CD14-positive monocyte (primary cell): ENCODE results near the gene GPR37L1. TPM values are rescaled to one million over a fixed set of nuclear protein-coding genes. Genes with fewer than 3 reads are reported as not detected.

Experiments used
- DNase-seq, 3 donors: peaks; one replicate each; pipeline ENCODE4 v3.0.0-alpha.2; 2011 to 2022
- H2AFZ ChIP-seq: 2 replicates; pipeline ENCODE4 v1.6.0; 2012; ENCODE audit warnings: mild to moderate bottlenecking, low read depth, low read length, inconsistent platforms; ENCODE audit not compliant: insufficient read depth, poor library complexity, severe bottlenecking
- H3K27ac ChIP-seq, 2 donors: 1 replicate in 1 of 2; 2 replicates in 1 of 2; pipeline ENCODE4 v1.5.1; 2012 to 2013; ENCODE audit warnings: low read length in 2 of 2, control low read depth in 1 of 2, inconsistent platforms in 1 of 2, low read depth in 1 of 2, mild to moderate bottlenecking in 1 of 2
- H3K27me3 ChIP-seq, 2 donors: one replicate each; pipeline versions ENCODE4 v1.6.0 to v1.6.1; 2011 to 2013; ENCODE audit warnings: low read length in 2 of 2; ENCODE audit not compliant: control insufficient read depth in 2 of 2, insufficient read depth in 2 of 2
- H3K36me3 ChIP-seq, 2 donors: replicated peaks in 1 of 2; 1 replicate in 1 of 2; 2 replicates in 1 of 2; pipeline versions ENCODE4 v1.5.1 to v1.6.1; 2012 to 2013; ENCODE audit warnings: low read length in 2 of 2, control low read depth in 1 of 2, inconsistent platforms in 1 of 2, mild to moderate bottlenecking in 1 of 2; ENCODE audit not compliant: insufficient read depth in 2 of 2, control insufficient read depth in 1 of 2
- H3K4me1 ChIP-seq, 2 donors: 1 replicate in 1 of 2; 2 replicates in 1 of 2; pipeline versions ENCODE4 v1.5.1 to v1.6.1; 2012 to 2013; ENCODE audit warnings: low read length in 2 of 2, control low read depth in 1 of 2, inconsistent platforms in 1 of 2, mild to moderate bottlenecking in 1 of 2, moderate library complexity in 1 of 2; ENCODE audit not compliant: insufficient read depth in 2 of 2, control insufficient read depth in 1 of 2
- H3K4me2 ChIP-seq: replicated peaks from 2 replicates; pipeline ENCODE3; 2012; ENCODE audit warnings: low read length, moderate library complexity, mild to moderate bottlenecking; ENCODE audit not compliant: poor library complexity, severe bottlenecking; ENCODE audit errors: extremely low read depth
- H3K4me3 ChIP-seq, 3 experiments: fragments of 200-600 bp in 1 of 3; sonication (generic) in 1 of 3; replicated peaks in 1 of 3; 1 replicate in 2 of 3; 2 replicates in 1 of 3; pipeline ENCODE4 v1.5.1; 2011 to 2013; ENCODE audit warnings: low read length in 3 of 3, mild to moderate bottlenecking in 3 of 3, control low read depth in 2 of 3, low read depth in 2 of 3, inconsistent platforms in 1 of 3, moderate library complexity in 1 of 3
- H3K79me2 ChIP-seq: 2 replicates; pipeline ENCODE4 v1.6.0; 2012; ENCODE audit warnings: mild to moderate bottlenecking, control low read depth, inconsistent platforms, low read length, moderate library complexity; ENCODE audit not compliant: insufficient read depth
- H3K9ac ChIP-seq: 2 replicates; pipeline ENCODE4 v1.6.0; 2017; ENCODE audit warnings: low read length, mild to moderate bottlenecking; ENCODE audit not compliant: insufficient read depth, poor library complexity, severe bottlenecking
- H3K9me3 ChIP-seq, 2 donors: replicated peaks in 1 of 2; 1 replicate in 1 of 2; 2 replicates in 1 of 2; pipeline versions ENCODE4 v1.5.1 to v1.6.1; 2012 to 2013; ENCODE audit warnings: low read length in 2 of 2, control low read depth in 1 of 2; ENCODE audit not compliant: control insufficient read depth in 1 of 2, insufficient read depth in 1 of 2
- H4K20me1 ChIP-seq: 2 replicates; pipeline ENCODE4 v1.6.0; 2012; ENCODE audit warnings: mild to moderate bottlenecking, low read length, control low read depth, moderate library complexity; ENCODE audit not compliant: insufficient read depth
- H3K27ac Mint-ChIP-seq, 7 donors: one replicate each; pipeline ENCODE4 v1.8.0; 2020; ENCODE audit warnings: mild to moderate bottlenecking in 7 of 7, mixed read lengths in 7 of 7, moderate library complexity in 6 of 7, inconsistent platforms in 2 of 7
- H3K27me3 Mint-ChIP-seq, 3 donors: one replicate each; pipeline ENCODE4 v1.8.0; 2021 to 2022; ENCODE audit warnings: low read depth in 3 of 3, mild to moderate bottlenecking in 3 of 3, mixed read lengths in 3 of 3, moderate library complexity in 3 of 3, inconsistent platforms in 1 of 3
- H3K36me3 Mint-ChIP-seq, 2 donors: one replicate each; pipeline ENCODE4 v1.8.0; 2020; ENCODE audit warnings: mixed read lengths in 2 of 2, inconsistent platforms in 1 of 2, mild to moderate bottlenecking in 1 of 2
- H3K4me1 Mint-ChIP-seq: one replicate; pipeline ENCODE4 v1.8.0; 2020; ENCODE audit warnings: mild to moderate bottlenecking, mixed read lengths
- H3K4me3 Mint-ChIP-seq, 2 donors: one replicate each; pipeline ENCODE4 v1.8.0; 2020; ENCODE audit warnings: mild to moderate bottlenecking in 2 of 2, mixed read lengths in 2 of 2, moderate library complexity in 1 of 2
- H3K9me3 Mint-ChIP-seq, 7 donors: one replicate each; pipeline ENCODE4 v1.8.0; 2020 to 2022; ENCODE audit warnings: mixed read lengths in 7 of 7, mild to moderate bottlenecking in 6 of 7, moderate library complexity in 6 of 7, inconsistent platforms in 2 of 7
- CTCF ChIP-seq: fragments of 200-600 bp; IDR thresholded peaks from one replicate; pipeline ENCODE4 v1.8.0; 2022; ENCODE audit warnings: antibody characterized with exemption, mild to moderate bottlenecking
- WGBS: methylation state at CpG from one replicate; pipeline ENCODE4 v1.1.5; 2013; ENCODE audit warnings: missing lambda C conversion rate; ENCODE audit not compliant: insufficient coverage; 5-methylcytosine and 5-hydroxymethylcytosine counted together
- intact Hi-C, 2 donors: fragments of 100-400 bp; cut with micrococcal nuclease; formaldehyde crosslinking; loops; one replicate each; pipeline versions ENCODE4 v1.15.0 to v1.15.1; 2023
- polyA plus RNA-seq, 3 donors: library from polyadenylated mRNA; depleted of rRNA in 1 of 3; unstranded in 2 of 3; stranded (reverse) in 1 of 3; fragments of 300-500 nt in 2 of 3; fragments of >200 nt in 1 of 3; fragmentation: Illumina TruSeq in 2 of 3; gene quantifications; 1 replicate in 2 of 3; 2 replicates in 1 of 3; pipeline ENCODE4 v1.2.3, GENCODE V29; 2012 to 2021

Gene GPR37L1
- polyA plus RNA-seq, 3 donors: 0.06 to 0.13 TPM; not detected in 1

GRCh38 chr1:202162418-202163280 is 39.9 kb downstream of the GPR37L1 start:
- H3K4me3 ChIP-seq: peak overlapping the region in 1 of 3 experiments; percentile 82
- no peaks in the 10 kb centered on the region for H4K20me1 ChIP-seq
- peaks cover 47% of the 10 kb centered on the region for H3K79me2 ChIP-seq
- H3K27me3 ChIP-seq: no peaks in the 10 kb centered on the region
- intact Hi-C loops: loop anchor here in 1 of 2 donors (1.0 kb wide), 1 partner anchor 19 kb away; no protein-coding TSS in a partner anchor
- Mint-ChIP-seq H3K4me3 (peak overlapping the region; percentile 34 to 96), H3K27ac (peak overlapping the region in 5 of 7 donors; percentile 35 to 84 (median 57)), H3K27me3 (peaks cover 4 to 9% (median 6%) of the 10 kb centered on the region in 3 donors), H3K9me3 (no peaks in the 10 kb centered on the region), H3K4me1 (peaks cover 63% of the 10 kb centered on the region), H3K36me3 (peaks cover 2% of the 10 kb centered on the region in 2 donors)
- H3K27ac ChIP-seq: peak overlapping the region in 1 of 2 donors; percentile 94
- TF ChIP-seq CTCF: no peak
- H2AFZ ChIP-seq: peak overlapping the region; percentile 76
- H3K4me1 ChIP-seq: peaks cover 46 to 57% of the 10 kb centered on the region in 2 donors
- H3K9ac ChIP-seq: peak overlapping the region; percentile 80
- H3K36me3 ChIP-seq: no peaks in the 10 kb centered on the region
- peak; percentile 36 to 51 (median 46) for DNase-seq
- no peaks in the 10 kb centered on the region for H3K9me3 ChIP-seq
- peak overlapping the region; percentile 96 for H3K4me2 ChIP-seq
- WGBS: 15% methylated on average over 8 of the region's 15 CpGs

- Histone ChIP-seq H3K4me1 (peaks cover 46 to 50% of the 10 kb centered on the region in 2 donors), H3K36me3 (no peaks in the 10 kb centered on the region), H3K4me3 (no peak overlapping the region), H4K20me1 (no peaks in the 10 kb centered on the region), H2AFZ (peak overlapping the region; percentile 58), H3K9ac (no peak overlapping the region), H3K27me3 (no peaks in the 10 kb centered on the region), H3K79me2 (peaks cover 38% of the 10 kb centered on the region), H3K27ac (no peak overlapping the region), H3K4me2 (peak overlapping the region; percentile 96), H3K9me3 (no peaks in the 10 kb centered on the region)
- H3K27me3 Mint-ChIP-seq: peaks cover 4 to 11% (median 6%) of the 10 kb centered on the region in 3 donors
- no peak for DNase-seq
- H3K27ac Mint-ChIP-seq: peak overlapping the region in 2 of 7 donors; percentile 21 to 49
- H3K4me3 Mint-ChIP-seq: peak overlapping the region in 1 of 2 donors; percentile 96
- H3K36me3 Mint-ChIP-seq: peaks cover 0 to 2% of the 10 kb centered on the region in 2 donors
- H3K4me1 Mint-ChIP-seq: peaks cover 55% of the 10 kb centered on the region
- no peaks in the 10 kb centered on the region for H3K9me3 Mint-ChIP-seq
- 38% methylated on average over 5 of the region's 12 CpGs for WGBS
- intact Hi-C loops: no loop called here
- TF ChIP-seq CTCF: no peak
Measured at GRCh38 chr1:202163281-202164270, 40.9 kb downstream of the GPR37L1 start.
